Measurements from ENCODE around the gene CPLANE2. TPM values are rescaled to one million over a fixed set of nuclear protein-coding genes. Genes with fewer than 3 reads are reported as not detected.

Gene CPLANE2
- total RNA-seq, 2 donors from 2014 or later: 6.5 to 15.2 TPM

DNA sequence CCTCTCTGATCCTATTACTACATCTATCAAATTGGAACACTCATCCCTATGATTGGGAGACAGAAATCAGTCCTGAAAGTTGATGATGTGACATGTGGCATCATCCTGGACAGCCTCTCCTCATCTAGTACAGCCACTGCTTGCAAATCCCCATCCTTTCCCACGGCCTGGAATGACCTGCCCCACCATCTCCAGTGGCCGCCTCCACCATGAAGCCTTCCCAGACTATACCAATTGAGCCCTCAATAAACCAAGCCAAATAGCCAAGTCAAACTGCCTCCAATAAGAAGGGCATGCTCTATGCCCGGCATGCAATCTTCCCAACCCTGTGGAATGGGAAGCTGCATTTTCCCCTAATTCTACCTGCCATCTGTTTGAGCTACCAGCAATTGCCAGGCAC is 24.0 kb downstream of the CPLANE2 start:
- TF ChIP-seq, protein P1, sequence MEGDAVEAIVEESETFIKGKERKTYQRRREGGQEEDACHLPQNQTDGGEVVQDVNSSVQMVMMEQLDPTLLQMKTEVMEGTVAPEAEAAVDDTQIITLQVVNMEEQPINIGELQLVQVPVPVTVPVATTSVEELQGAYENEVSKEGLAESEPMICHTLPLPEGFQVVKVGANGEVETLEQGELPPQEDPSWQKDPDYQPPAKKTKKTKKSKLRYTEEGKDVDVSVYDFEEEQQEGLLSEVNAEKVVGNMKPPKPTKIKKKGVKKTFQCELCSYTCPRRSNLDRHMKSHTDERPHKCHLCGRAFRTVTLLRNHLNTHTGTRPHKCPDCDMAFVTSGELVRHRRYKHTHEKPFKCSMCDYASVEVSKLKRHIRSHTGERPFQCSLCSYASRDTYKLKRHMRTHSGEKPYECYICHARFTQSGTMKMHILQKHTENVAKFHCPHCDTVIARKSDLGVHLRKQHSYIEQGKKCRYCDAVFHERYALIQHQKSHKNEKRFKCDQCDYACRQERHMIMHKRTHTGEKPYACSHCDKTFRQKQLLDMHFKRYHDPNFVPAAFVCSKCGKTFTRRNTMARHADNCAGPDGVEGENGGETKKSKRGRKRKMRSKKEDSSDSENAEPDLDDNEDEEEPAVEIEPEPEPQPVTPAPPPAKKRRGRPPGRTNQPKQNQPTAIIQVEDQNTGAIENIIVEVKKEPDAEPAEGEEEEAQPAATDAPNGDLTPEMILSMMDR (IDR thresholded peaks at IDR 0.05): no peak
- no peak for DNase-seq
- no peak overlapping the region for H3K4me3 ChIP-seq
- H3K36me3 ChIP-seq: no peaks in the 10 kb centered on the region
- no peaks in the 10 kb centered on the region for H3K27me3 ChIP-seq
- no peaks in the 10 kb centered on the region for H3K9me3 ChIP-seq
- intact Hi-C loops (cut with DNase I): no loop called here
- no peak overlapping the region for H3K9ac ChIP-seq (ENCODE audit: low read depth in 2 of 2, low read length in 2 of 2)
- H3K4me1 ChIP-seq: peaks cover 6% of the 10 kb centered on the region
- no peak overlapping the region for H3K27ac ChIP-seq

DNA sequence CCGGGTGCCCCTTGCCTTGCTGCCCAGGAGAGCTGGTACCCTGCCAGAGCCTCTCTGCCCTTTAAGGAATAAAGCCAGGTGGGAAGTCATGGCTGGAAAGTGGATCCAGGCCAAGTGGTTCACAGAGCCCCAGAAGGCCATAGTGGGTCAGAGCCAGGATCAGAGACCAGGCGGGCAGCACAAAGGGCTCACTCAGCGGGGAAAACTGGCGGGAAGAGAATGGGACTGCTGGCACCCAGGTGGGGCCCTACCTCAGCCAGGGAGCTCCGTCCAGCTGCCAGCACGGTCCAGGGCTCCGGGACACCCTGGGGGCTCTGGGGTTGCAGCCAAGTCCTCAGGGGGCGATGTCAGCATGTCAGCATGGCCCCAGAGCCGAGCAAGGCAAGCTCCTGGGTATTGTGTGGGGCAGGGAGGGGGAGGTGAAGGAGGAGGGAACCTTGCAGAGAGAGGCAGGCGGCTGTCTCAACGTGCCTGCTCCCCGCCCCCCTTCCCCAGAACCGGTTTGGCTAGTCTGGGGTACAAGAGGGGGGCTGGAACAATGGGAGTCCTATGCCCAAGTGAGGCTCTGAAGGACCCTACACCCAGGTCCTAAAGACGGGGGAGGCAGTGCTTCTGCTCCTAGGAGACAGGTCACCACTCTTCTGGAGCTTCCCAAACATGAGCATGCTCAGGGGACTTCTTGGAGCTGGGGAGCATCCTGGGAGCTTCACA is 24.6 kb downstream of the CPLANE2 start, which contains the start of gene ARHGEF19:
TSS of gene ARHGEF19 (minus strand) at position 402 of the 711 bp plus-strand sequence. CDS start 3,598 bp downstream, outside the sequence.
- Histone ChIP-seq H3K27ac (no peak within 1 kb of the TSS), H3K4me3 (no peak within 1 kb of the TSS), H3K9ac (ENCODE audit: low read depth in 2 of 2, low read length in 2 of 2) (peak within 1 kb of the TSS in 1 of 2 donors; percentile 15), H3K9me3 (no peaks in the 10 kb centered on the region), H3K4me1 (peaks cover 8% of the 10 kb centered on the region), H3K27me3 (no peaks in the 10 kb centered on the region), H3K36me3 (no peaks in the 10 kb centered on the region)
- TF ChIP-seq, protein P1 (IDR thresholded peaks at IDR 0.05): no peak
- intact Hi-C loops (cut with DNase I): no loop called here
- DNase-seq: peak; percentile 55

DNA sequence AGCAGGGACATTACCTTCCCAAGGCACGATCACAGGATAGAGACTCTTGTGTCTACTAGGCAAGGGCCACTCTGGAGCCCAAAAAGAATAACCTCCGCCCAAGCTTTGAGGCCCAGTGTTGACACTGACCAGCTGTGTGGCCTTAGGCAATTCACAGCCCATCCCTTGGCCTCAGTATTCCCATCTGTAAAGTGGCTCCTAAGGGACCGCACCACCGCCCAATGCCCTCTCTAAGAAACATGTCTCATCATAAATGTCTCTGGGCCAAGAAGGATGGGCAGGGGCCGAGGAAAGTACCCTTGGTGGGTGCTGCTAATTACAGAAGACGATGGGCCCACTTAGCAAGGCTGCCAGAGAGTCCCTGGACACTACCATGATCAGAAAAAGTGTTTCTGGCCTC is 25.2 kb downstream of the CPLANE2 start:
- H3K4me3 ChIP-seq: no peak overlapping the region
- no peaks in the 10 kb centered on the region for H3K36me3 ChIP-seq
- no peaks in the 10 kb centered on the region for H3K27me3 ChIP-seq
- no peak overlapping the region for H3K27ac ChIP-seq
- DNase-seq: no peak
- no peak overlapping the region for H3K9ac ChIP-seq (ENCODE audit: low read depth in 2 of 2, low read length in 2 of 2)
- intact Hi-C loops (cut with DNase I): no loop called here
- no peaks in the 10 kb centered on the region for H3K9me3 ChIP-seq
- peaks cover 10% of the 10 kb centered on the region for H3K4me1 ChIP-seq
- TF ChIP-seq, protein P1 (IDR thresholded peaks at IDR 0.05): no peak

DNA sequence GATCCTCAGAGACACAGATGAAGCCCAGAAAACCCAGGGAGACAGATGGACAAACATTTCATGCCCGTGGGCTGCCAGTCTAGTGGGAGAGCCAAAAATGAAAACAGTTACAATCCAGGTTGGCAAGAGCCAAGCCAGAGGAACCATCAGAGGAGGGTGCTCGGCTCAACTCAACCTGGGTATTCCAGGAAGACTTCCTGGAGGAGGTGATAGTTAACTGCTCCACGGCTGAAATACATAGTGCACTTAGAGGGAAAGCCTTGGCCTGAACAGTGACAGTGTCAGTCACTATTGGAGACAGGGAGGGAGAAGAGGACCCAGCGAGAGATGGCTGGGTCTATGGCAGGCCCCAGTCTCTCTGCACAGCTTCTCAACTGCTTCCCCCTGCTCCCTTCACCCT is 26.4 kb downstream of the CPLANE2 start:
- H3K27me3 ChIP-seq: no peaks in the 10 kb centered on the region
- intact Hi-C loops (cut with DNase I): no loop called here
- no peak overlapping the region for H3K4me3 ChIP-seq
- no peak for DNase-seq
- TF ChIP-seq, protein P1 (IDR thresholded peaks at IDR 0.05): no peak
- H3K36me3 ChIP-seq: no peaks in the 10 kb centered on the region
- peaks cover 4% of the 10 kb centered on the region for H3K4me1 ChIP-seq
- no peak overlapping the region for H3K9ac ChIP-seq (ENCODE audit: low read depth in 2 of 2, low read length in 2 of 2)
- no peaks in the 10 kb centered on the region for H3K9me3 ChIP-seq
- H3K27ac ChIP-seq: no peak overlapping the region

DNA sequence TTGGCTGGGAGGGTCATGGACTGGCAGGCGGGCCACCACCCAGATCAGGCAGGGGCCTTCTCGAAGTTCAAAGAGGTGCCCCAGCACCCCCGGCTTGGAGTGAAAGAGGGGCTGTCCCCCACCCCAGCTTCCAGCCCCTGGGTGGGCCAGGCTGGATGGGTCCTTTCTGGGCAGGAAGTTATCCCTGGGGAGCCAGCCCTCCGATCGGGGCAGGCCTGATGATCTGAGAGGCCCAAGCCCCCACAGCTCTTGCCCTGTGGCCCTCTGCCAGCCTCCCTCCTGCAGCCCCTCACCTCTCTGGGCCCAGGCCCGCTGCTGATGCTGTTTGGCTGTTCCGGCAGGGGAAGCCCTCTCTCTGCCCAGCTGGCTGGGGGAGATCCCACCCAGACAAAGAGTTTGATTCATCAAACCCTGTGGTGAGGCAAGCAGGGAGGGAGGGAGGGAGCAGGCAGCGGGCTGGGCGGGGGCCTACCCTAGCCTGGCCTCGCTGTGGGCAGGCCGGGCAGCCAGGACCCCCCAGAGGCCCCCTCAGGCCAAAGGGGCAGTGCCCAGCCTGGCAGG is 27.1 kb downstream of the CPLANE2 start:
- no peak overlapping the region for H3K4me3 ChIP-seq
- H3K27ac ChIP-seq: no peak overlapping the region
- no peaks in the 10 kb centered on the region for H3K36me3 ChIP-seq
- intact Hi-C loops (cut with DNase I): loop anchor here (10.0 kb wide), 1 partner anchor 155 kb away; the partner anchor contains the start of gene SZRD1
- no peak for DNase-seq
- TF ChIP-seq, protein P1 (IDR thresholded peaks at IDR 0.05): no peak
- H3K4me1 ChIP-seq: peaks cover 4% of the 10 kb centered on the region
- H3K27me3 ChIP-seq: no peaks in the 10 kb centered on the region
- H3K9me3 ChIP-seq: no peaks in the 10 kb centered on the region
- peak overlapping the region in 1 of 2 donors; percentile 6 for H3K9ac ChIP-seq (ENCODE audit: low read depth in 2 of 2, low read length in 2 of 2)
